Hair follicle dermal papilla cell (primary cell): Measurements from ENCODE around the gene KCNK16. TPM values are rescaled to one million over a fixed set of nuclear protein-coding genes. Genes with fewer than 3 reads are reported as not detected.

ENCODE experiments used
- total RNA-seq: library from RNA; depleted of rRNA; stranded (reverse); fragments of >200 nt; gene quantifications from 2 replicates; pipeline ENCODE4 v1.2.3, GENCODE V29; 2012

KCNK16 gene
- not detected in 2 replicates for total RNA-seq

GRCh38 chr6:39322306-39322850 lies at the start of gene KCNK16:
KCNK16 (minus strand) TSS chr6:39322702; CDS start chr6:39322540, 162 bp downstream.

GRCh38 chr6:39314273-39314795 lies 8.2 kb downstream of the KCNK16 start, which contains the start of gene KCNK17:
KCNK17 (minus strand) TSS chr6:39314419; CDS start chr6:39314320, 99 bp downstream.

Other genes with a start within 250 kb of the KCNK16 start
- gene SAYSD1, start 207.5 kb downstream of the KCNK16 start, total RNA-seq, result 22.6 and 25.0 TPM in 2 replicates
- not detected in 2 replicates for gene KCNK5, start 93.2 kb downstream of the KCNK16 start, total RNA-seq
- gene KCNK17, start 8.3 kb downstream of the KCNK16 start, total RNA-seq, result not detected in 2 replicates